Memory B cell (primary cell): ENCODE data around the gene TULP4.
"Not testable (repeated sequence)": the region's sequence is repeated elsewhere in the genome, so short reads cannot be mapped to it uniquely, and the experiment has no call there.

Experiments
- ATAC-seq: fragments of 150-1000 bp; cut with Tn5 transposase; 2 replicates; pipeline ENCODE4 v1.10.0; 2021; ENCODE audit warnings: low read depth, mild to moderate bottlenecking, moderate library complexity
- DNase-seq, 2 donors: peaks; one replicate each; pipeline ENCODE4 v3.0.0; 2022; ENCODE audit warnings: low spot score in 2 of 2
- H3K27ac Mint-ChIP-seq: one replicate; pipeline ENCODE4 v1.8.0; 2022; ENCODE audit warnings: mild to moderate bottlenecking, moderate library complexity, mixed read lengths
- H3K27me3 Mint-ChIP-seq: one replicate; pipeline ENCODE4 v1.8.0; 2022; ENCODE audit warnings: mixed read lengths
- H3K36me3 Mint-ChIP-seq: one replicate; pipeline ENCODE4 v1.8.0; 2022; ENCODE audit warnings: mild to moderate bottlenecking, mixed read lengths
- H3K4me1 Mint-ChIP-seq: one replicate; pipeline ENCODE4 v1.8.0; 2022; ENCODE audit warnings: mixed read lengths
- H3K4me3 Mint-ChIP-seq: one replicate; pipeline ENCODE4 v1.8.0; 2022; ENCODE audit warnings: mild to moderate bottlenecking, moderate library complexity, mixed read lengths
- H3K9me3 Mint-ChIP-seq: one replicate; pipeline ENCODE4 v1.8.0; 2022; ENCODE audit warnings: mixed read lengths

TULP4 gene

DNA sequence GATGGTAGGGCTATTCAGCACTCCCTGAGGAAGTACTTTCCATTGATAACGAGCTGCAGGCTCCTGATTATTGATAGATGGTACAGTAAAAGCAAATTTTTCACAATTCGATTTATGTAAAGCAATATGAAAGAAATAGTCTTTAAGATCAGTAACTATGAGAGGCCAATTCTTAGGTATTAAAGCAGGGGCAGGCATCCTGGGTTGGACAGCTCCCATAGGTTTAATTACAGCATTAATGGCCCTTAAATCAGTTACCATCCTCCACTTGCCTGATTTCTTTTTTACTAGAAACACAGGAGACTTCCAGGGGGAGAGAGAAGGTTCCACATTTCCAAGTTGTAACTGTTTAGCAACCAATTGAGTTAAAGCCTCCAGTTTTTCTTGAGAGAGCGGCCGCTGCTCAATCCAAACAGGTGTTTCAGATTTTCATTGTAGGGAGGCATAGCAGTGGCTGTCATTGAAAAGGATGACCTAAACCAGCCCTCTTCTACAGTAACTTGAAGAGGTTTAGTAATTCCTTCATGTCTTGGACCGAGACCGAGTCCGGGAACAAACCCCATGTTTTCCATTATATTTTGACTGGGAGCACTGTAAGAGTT is 10.0 kb upstream of the TULP4 start:
- peaks cover 25% of the 10 kb centered on the region for H3K36me3 Mint-ChIP-seq
- H3K27me3 Mint-ChIP-seq, H3K4me1 Mint-ChIP-seq, H3K9me3 Mint-ChIP-seq, ATAC-seq, H3K27ac Mint-ChIP-seq, H3K4me3 Mint-ChIP-seq, DNase-seq: not testable (repeated sequence)

DNA sequence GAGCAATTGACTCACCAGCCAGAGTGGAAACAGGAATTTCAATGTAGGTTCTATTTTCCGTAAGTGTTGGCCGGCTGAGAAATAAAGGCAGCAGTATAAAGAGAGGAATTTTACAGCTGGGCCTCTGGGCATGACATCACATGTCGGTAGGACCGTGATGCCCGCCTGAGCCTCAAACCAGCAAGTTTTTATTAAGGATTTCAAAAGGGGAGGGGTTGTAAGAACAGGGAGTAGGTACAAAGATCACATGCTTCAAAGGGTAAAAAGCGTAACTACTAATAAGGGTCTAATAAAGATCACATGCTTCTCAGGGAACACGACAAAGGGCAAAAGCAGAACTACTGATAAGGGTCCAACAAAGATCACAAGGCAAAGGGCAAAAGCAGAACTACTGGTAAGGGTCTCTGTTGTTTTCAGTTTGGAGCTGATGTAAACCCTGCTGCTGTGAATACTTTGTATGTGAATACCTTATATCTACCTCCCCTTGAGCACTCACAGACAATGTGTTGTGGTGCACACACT is 9.0 kb upstream of the TULP4 start:
- Mint-ChIP-seq H3K27ac (no peak overlapping the region), H3K4me3 (no peak overlapping the region), H3K27me3 (no peaks in the 10 kb centered on the region), H3K9me3 (peaks cover 4% of the 10 kb centered on the region), H3K36me3 (peaks cover 23% of the 10 kb centered on the region), H3K4me1 (peaks cover 9% of the 10 kb centered on the region)
- DNase-seq, result no peak
- ATAC-seq, result no peak

DNA sequence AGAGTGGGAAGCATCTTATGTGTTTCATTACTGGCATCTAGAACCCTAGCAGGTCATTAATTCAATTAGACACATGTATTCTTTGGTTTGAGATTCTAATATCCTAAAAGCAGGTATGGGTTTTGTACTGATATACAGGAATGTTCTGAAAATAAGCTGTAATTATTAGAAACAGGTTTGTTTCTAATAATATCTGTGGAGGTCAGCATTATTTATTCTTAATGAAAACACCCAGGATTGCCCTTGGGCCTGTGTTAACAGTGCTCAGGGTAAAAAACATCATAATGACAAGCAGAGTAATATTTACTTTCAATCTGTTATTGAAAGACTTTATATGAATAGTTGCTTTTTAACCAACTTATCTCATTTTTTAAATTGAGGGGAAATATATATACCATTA is 8.0 kb upstream of the TULP4 start:
- ATAC-seq, result no peak
- Mint-ChIP-seq H3K27me3 (no peaks in the 10 kb centered on the region), H3K4me1 (peaks cover 9% of the 10 kb centered on the region), H3K36me3 (peaks cover 18% of the 10 kb centered on the region), H3K27ac (no peak overlapping the region), H3K4me3 (no peak overlapping the region), H3K9me3 (no peaks in the 10 kb centered on the region)
- no peak for DNase-seq

DNA sequence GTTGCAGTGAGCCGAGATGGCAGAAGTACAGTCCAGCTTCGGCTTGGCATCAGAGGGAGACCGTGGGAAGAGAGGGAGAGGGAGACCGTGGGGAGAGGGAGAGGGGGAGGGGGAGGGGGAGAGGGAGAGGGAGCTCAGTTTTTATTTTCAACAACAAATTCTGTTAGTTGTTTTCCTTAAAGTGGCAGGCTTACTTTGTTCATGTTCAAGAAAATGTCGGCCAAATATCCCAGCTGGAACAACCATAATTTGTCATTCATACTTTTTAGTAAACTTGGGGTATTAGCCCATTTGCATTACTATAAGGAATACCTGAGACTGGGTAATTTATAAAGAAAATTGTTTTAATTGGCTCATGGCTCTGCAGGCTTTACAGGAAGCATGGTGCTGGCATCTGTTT is 2.5 kb upstream of the TULP4 start:
- ATAC-seq, result no peak
- Mint-ChIP-seq H3K4me1 (peaks cover 21% of the 10 kb centered on the region), H3K9me3 (no peaks in the 10 kb centered on the region), H3K4me3 (no peak overlapping the region), H3K27me3 (no peaks in the 10 kb centered on the region), H3K27ac (no peak overlapping the region), H3K36me3 (peaks cover 14% of the 10 kb centered on the region)
- no peak for DNase-seq

DNA sequence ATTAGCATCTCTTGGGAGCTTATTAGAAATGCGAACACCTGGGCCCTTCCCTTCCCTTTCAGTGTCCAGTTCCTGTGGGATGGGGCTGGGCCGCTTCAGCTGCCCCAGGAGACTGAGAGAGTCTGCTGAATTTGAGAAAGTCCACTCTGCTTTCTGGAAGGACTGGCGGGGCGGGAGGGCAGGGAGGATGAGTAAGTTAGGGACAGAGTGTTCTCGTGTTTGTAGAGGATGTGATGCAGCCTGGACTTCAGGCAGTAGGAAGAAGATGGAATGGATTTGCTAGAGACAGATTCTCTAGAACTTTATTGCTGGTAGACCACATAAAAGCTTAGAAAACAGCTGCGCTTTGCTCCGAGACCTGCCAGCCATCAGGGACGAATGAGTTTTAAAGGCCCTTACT is 1.1 kb upstream of the TULP4 start:
- Mint-ChIP-seq H3K4me3 (no peak overlapping the region), H3K9me3 (no peaks in the 10 kb centered on the region), H3K4me1 (peaks cover 18% of the 10 kb centered on the region), H3K36me3 (peaks cover 23% of the 10 kb centered on the region), H3K27ac (peak overlapping the region; percentile 58), H3K27me3 (no peaks in the 10 kb centered on the region)
- ATAC-seq, result no peak
- DNase-seq, result no peak

DNA sequence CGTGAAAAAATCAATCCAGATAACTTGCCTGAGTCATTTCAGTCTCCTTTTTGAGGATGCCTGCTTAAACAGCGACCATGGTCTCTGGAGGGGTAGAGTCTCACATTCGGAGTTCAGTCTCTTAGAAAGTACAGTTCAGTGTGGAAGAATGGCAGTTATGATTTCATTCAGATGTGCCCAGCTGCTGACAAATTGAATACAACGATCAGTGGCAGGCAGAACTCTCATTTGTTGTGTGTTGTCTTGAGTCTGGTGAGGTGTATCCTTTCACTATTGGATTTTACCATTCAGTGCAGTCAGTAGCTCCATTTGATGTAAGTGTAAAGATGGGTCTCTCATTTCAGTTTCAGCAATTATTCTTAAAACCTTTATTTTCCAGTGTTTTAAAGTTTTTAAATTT is 639 bp upstream of the TULP4 start:
- ATAC-seq (no peak), DNase-seq (no peak)
- no peaks in the 10 kb centered on the region for H3K27me3 Mint-ChIP-seq
- H3K36me3 Mint-ChIP-seq, result peaks cover 21% of the 10 kb centered on the region
- peak overlapping the region; percentile 58 for H3K27ac Mint-ChIP-seq
- peaks cover 18% of the 10 kb centered on the region for H3K4me1 Mint-ChIP-seq
- no peak overlapping the region for H3K4me3 Mint-ChIP-seq
- no peaks in the 10 kb centered on the region for H3K9me3 Mint-ChIP-seq

DNA sequence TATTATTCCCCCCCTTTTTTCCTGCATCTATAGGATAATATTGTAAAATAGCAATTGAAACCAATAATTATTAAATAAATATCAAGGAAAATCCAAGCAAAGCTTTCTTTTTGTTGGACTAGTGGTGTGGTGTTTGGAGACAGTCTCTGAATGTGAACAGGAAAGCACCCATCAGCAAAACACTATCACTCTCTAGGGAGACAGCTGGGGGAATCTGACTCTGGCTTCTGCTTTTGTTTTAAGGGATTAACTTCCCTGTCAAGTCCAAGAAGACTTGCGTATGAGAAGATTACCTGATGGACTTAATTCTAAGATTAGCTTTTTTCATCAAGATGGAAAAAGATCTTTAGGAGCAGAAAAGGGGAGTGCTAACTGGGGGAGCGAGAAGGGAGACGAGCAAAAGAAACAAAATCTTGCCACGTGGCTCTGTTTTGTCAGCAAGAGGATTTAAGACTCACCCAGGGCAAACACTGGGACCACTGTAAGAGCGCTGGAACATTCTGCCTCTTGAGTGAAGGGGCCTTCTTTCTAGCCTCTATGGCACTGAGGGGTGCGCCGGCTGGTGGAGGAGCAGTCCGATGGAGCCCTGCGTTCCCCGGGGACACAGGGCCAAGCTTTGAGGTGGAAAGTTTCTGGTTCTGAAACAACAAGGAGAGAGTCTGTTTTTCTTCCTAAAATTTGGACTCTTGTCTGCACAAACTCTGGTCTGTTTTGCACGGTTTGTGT is 570 bp downstream of the TULP4 start:
- H3K4me3 Mint-ChIP-seq, result no peak overlapping the region
- peaks cover 19% of the 10 kb centered on the region for H3K4me1 Mint-ChIP-seq
- H3K27me3 Mint-ChIP-seq, result no peaks in the 10 kb centered on the region
- H3K36me3 Mint-ChIP-seq, result peaks cover 25% of the 10 kb centered on the region
- H3K27ac Mint-ChIP-seq, result peak overlapping the region; percentile 25
- DNase-seq, result no peak
- no peaks in the 10 kb centered on the region for H3K9me3 Mint-ChIP-seq
- no peak for ATAC-seq

DNA sequence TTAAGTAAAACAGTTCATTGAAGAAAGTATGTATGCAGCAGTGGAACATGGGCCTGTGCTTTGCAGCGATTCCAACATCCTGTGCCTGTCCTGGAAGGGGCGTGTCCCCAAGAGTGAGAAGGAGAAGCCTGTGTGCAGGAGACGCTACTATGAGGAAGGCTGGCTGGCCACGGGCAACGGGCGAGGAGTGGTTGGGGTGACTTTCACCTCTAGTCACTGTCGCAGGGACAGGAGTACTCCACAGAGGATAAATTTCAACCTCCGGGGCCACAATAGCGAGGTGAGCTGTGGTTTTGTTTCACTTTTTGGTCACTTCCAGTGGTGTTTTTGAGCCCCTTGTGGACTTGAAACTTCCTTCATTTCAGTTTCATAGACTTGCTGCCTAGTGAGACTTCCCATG is 1.7 kb downstream of the TULP4 start:
- peak overlapping the region; percentile 13 for H3K27ac Mint-ChIP-seq

DNA sequence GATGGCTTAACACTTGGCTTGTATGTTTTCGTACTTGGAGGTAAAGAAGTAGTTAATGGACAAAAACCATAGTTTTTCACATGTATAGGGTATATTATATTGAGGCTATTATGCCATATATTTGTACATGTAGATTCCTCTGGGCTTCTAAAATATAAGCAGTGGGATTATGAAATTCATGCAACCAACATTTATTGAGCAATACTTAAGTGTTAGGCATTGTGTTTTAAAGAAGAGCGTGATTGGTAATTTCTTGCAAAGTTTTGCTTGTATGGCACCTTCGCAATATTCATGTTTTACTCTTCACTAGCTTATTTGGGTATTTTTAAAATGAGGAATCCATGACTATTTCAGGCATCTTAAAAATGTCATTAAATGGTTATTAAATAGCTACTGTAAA is 2.5 kb downstream of the TULP4 start:
- Mint-ChIP-seq H3K9me3 (no peaks in the 10 kb centered on the region), H3K4me1 (peaks cover 24% of the 10 kb centered on the region), H3K4me3 (no peak overlapping the region), H3K27me3 (no peaks in the 10 kb centered on the region), H3K36me3 (peaks cover 28% of the 10 kb centered on the region), H3K27ac (no peak overlapping the region)
- DNase-seq, result no peak
- ATAC-seq, result no peak

More for the DNA sequence above, 1.7 kb downstream of the TULP4 start:
- H3K9me3 Mint-ChIP-seq, result no peaks in the 10 kb centered on the region
- DNase-seq, result no peak
- peak; percentile 61 for ATAC-seq
- peak overlapping the region; percentile 74 for H3K4me3 Mint-ChIP-seq
- H3K27me3 Mint-ChIP-seq, result no peaks in the 10 kb centered on the region
- H3K36me3 Mint-ChIP-seq, result peaks cover 28% of the 10 kb centered on the region
- H3K4me1 Mint-ChIP-seq, result peaks cover 24% of the 10 kb centered on the region

DNA sequence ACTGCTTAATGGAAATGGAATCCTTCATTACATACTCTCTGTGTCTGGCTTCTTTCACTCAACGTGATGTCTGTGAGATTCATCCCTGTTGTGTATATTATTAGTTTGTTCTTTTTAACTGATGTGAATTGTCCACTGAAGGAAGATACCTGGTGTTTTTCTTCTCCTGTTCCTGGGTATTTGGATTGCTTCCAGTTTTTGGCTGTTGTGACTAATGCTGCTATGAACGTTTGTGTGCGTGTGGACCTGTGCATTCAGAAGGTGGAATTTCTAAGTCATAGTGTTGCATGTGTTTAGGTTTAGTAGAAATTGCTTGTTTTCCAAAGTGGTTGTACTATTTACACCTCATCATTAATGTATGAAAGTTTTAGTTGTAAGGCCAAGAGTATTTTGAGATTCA is 3.8 kb downstream of the TULP4 start:
- ATAC-seq (no peak), DNase-seq (no peak)
- Mint-ChIP-seq H3K4me3 (no peak overlapping the region), H3K27ac (no peak overlapping the region), H3K36me3 (peaks cover 29% of the 10 kb centered on the region), H3K4me1 (peaks cover 28% of the 10 kb centered on the region), H3K9me3 (no peaks in the 10 kb centered on the region), H3K27me3 (no peaks in the 10 kb centered on the region)

DNA sequence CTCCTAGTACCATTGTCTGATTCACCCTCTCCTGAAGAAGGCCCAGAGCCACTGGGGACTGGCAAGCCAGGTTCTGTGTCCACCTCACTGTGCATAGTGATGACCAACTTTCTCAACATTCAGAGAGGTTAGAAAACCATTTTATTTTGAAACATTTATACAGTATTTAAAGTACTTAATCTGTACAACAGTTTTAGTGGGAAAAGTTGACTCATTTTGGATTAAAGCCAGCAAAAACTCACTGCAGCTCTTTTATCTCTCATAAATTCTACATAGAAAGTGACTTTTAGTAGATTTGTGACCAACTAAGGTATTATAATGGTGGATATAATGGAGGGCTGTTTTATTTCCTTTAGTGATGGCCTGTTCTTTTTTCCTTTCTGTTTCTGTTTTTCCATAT is 9.7 kb downstream of the TULP4 start:
- ATAC-seq (no peak), DNase-seq (no peak)
- Mint-ChIP-seq H3K4me1 (peaks cover 47% of the 10 kb centered on the region), H3K9me3 (no peaks in the 10 kb centered on the region), H3K27ac (no peak overlapping the region), H3K4me3 (no peak overlapping the region), H3K27me3 (no peaks in the 10 kb centered on the region), H3K36me3 (peaks cover 18% of the 10 kb centered on the region)

DNA sequence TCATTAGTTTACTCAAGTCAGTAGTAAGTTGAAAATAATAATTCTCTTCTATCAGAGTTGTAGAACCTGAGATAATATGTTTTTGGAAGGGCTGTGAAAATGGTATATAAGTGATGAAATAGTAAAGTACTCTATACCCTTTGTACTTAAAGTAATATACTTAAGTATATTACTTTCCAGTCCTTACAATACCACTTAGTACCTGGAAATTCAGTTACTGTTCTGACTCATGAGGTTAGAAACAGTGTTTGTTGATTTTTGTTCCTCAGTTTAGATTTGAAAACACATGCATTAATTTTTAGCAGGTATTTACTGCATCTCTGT is 10.1 kb downstream of the TULP4 start:
- Mint-ChIP-seq H3K9me3 (no peaks in the 10 kb centered on the region), H3K27me3 (no peaks in the 10 kb centered on the region), H3K27ac (no peak overlapping the region), H3K4me1 (peaks cover 49% of the 10 kb centered on the region), H3K36me3 (peaks cover 14% of the 10 kb centered on the region), H3K4me3 (no peak overlapping the region)
- DNase-seq (no peak), ATAC-seq (no peak)

DNA sequence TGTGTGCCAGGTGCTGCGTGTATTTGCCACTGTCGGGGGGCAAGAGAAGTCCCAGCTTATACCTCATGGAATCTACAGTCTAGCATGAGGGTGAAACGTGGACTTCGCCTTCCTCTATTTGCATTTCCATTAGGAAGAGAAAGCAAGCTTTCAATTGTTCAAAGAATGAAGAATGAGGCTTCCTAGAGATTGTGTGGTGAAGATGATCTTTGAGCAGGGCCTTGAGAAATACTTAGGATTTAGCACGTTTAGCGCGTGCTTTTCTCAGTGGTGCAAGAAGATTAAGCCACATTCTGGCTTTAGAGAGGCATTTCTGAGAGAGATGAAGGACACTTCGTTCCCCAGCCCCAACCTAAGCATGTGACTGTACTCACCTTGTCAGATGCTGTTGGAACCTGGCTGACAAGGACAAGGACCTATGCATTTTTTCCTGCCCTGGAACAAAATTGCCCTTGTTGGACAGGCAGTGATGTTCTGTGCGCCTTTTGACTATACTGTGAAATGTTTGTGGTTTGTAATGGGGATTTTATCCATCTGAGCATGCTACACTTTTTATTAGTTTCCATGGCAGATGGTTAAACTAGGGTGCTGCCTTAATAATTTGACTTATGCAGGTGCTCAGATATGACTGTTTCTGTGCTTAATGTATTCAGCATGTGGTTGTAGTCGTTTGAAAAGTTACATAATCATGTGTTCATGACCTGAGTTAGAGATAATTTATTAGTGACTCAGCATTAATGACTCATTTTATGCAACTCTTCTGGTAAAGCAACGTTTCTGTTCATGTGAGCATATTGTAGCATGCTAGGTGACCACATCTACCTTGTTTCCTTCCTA is 10.7 kb downstream of the TULP4 start:
- ATAC-seq (peak; percentile 41), DNase-seq (no peak)
- no peak overlapping the region for H3K4me3 Mint-ChIP-seq
- peak overlapping the region; percentile 46 for H3K27ac Mint-ChIP-seq
- no peaks in the 10 kb centered on the region for H3K27me3 Mint-ChIP-seq
- no peaks in the 10 kb centered on the region for H3K9me3 Mint-ChIP-seq
- H3K36me3 Mint-ChIP-seq, result peaks cover 11% of the 10 kb centered on the region
- H3K4me1 Mint-ChIP-seq, result peaks cover 53% of the 10 kb centered on the region

DNA sequence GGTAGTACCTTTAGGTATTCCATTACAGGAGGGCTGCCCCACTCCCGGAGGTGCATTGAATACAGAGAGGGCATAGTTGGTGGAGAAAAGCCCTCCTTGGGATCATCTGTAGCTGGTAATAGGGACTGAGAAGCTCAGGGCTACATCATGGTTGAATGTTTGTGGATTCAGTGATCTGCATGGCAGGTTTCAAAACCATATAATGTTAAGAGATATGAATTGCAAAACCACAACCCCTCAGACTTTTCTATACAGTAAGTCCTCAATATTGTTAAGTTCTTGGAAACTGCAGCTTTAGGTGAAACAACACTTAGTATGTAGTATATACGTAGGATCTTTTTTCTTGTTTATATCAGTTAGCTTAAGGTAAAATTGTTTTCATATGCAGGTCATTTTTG is 11.3 kb downstream of the TULP4 start:
- ATAC-seq (no peak), DNase-seq (no peak)
- Mint-ChIP-seq H3K4me3 (no peak overlapping the region), H3K9me3 (no peaks in the 10 kb centered on the region), H3K36me3 (peaks cover 11% of the 10 kb centered on the region), H3K4me1 (peaks cover 54% of the 10 kb centered on the region), H3K27me3 (no peaks in the 10 kb centered on the region), H3K27ac (peak overlapping the region; percentile 46)
